ENCODE data around the gene HAND2.

Gene HAND2

GRCh38 chr4:173503330-173504180, 26.5 kb downstream of the HAND2 start:
- no peak for DNase-seq

GRCh38 chr4:173502282-173502681, 27.7 kb downstream of the HAND2 start:
- no peak for DNase-seq

- DNase-seq: no peak
Measured at GRCh38 chr4:173501592-173502150, 28.4 kb downstream of the HAND2 start.

- no peak for DNase-seq
Measured at GRCh38 chr4:173500841-173501591, 29.0 kb downstream of the HAND2 start.

- DNase-seq: no peak
Measured at GRCh38 chr4:173499658-173500535, 30.1 kb downstream of the HAND2 start.

- no peak for DNase-seq
Measured at GRCh38 chr4:173498771-173499170, 31.3 kb downstream of the HAND2 start.

GRCh38 chr4:173498023-173498422, 32.0 kb downstream of the HAND2 start:
- DNase-seq: no peak

GRCh38 chr4:173494013-173494970, 35.7 kb downstream of the HAND2 start:
- DNase-seq: peak in 28 of 56 donors; percentile 5 to 62 (median 22)

GRCh38 chr4:173493041-173493440, 37.0 kb downstream of the HAND2 start:
- no peak for DNase-seq

GRCh38 chr4:173492315-173492714, 37.7 kb downstream of the HAND2 start:
- DNase-seq: no peak

- DNase-seq: no peak
Measured at GRCh38 chr4:173490817-173491528, 39.1 kb downstream of the HAND2 start.

- DNase-seq: no peak
Measured at GRCh38 chr4:173490256-173490655, 39.8 kb downstream of the HAND2 start.

- DNase-seq: no peak
Measured at GRCh38 chr4:173489514-173489913, 40.5 kb downstream of the HAND2 start.

- no peak for DNase-seq
Measured at GRCh38 chr4:173488656-173489055, 41.4 kb downstream of the HAND2 start.

GRCh38 chr4:173488074-173488473, 42.0 kb downstream of the HAND2 start:
- no peak for DNase-seq

- DNase-seq: no peak
Measured at GRCh38 chr4:173486714-173487392, 43.2 kb downstream of the HAND2 start.

- DNase-seq: no peak
Measured at GRCh38 chr4:173485164-173485563, 44.9 kb downstream of the HAND2 start.

- DNase-seq: no peak
Measured at GRCh38 chr4:173482330-173482931, 47.6 kb downstream of the HAND2 start.

All from nucleus accumbens (tissue), 56 donors.